ENCODE measurements around the gene BDKRB2.

Gene BDKRB2

DNA sequence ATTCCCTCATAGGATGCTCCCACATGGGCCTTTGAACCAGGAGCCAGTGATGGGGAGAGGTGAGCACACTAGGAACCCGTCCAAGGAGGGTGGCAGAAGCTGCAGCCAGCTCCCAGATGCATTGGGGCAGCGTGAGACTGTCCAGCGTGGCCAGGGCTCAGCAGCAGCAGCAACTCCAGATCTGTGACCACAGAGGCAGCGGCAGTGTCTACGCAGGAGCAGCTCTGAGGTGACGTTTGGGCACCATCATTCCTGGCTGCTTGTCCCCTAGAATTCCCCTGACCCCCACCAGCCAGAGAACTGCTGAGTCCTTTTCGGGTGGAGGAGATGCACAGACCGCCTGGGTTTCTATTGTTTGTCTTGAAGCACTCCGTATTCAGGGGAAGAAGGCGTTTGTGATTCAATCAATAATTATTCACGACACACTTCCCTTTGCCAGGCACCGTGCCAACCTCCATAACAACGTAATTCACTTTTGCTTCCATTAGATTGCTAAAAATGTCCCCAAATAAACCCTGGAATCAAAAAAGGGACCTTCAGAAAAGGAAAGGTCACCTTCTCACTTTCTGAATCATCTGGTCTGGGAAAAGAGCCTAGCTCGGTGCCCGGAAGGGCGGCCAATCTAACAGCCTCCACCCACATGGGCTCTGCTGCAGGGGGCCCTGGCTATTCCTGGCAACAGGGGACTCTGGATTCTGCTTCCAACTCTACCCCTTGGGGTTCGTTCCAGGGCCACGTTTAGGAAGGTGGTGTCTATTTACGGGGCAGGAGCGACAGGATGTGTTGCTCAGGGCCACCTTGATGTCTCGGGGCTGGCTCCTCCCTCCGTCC, 11.4 kb upstream of the BDKRB2 start:
- TF ChIP-seq POLR2A (IDR thresholded peaks at IDR 0.05; ENCODE audit: low read depth, low read length) (no peak), TAF1 (IDR thresholded peaks at IDR 0.05; ENCODE audit: borderline replicate concordance, low read depth, low read length) (no peak), POLR2AphosphoS5 (IDR thresholded peaks at IDR 0.05; ENCODE audit: low read depth, low read length) (no peak)
- DNase-seq (ENCODE audit: insufficient read length) = no peak
- no peak for FAIRE-seq

DNA sequence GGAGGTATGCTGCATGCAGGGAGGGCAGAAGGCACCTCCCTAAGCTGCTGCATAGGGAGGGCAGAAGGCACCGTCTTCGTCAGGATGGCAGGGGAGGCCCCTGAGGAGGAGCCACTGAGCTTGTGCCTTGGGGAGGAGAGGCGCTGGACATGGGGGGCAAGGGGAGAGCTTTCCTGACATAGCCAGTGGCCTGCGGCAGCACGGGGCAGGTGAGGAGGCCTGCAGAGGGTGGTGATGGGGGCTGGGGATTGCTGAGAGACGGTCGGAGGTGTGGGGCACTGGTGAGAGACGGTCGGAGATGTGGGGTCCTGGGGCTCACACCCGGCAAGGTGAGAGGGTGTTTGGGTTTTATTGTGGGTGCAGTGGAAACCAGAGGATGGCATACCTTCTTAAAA, 10.4 kb upstream of the BDKRB2 start:
- FAIRE-seq (no peak), DNase-seq (ENCODE audit: insufficient read length) (no peak)
- TF ChIP-seq TAF1 (IDR thresholded peaks at IDR 0.05; ENCODE audit: borderline replicate concordance, low read depth, low read length) = no peak
- TF ChIP-seq POLR2A (IDR thresholded peaks at IDR 0.05; ENCODE audit: low read depth, low read length) = no peak
- no peak for TF ChIP-seq POLR2AphosphoS5 (IDR thresholded peaks at IDR 0.05; ENCODE audit: low read depth, low read length)

DNA sequence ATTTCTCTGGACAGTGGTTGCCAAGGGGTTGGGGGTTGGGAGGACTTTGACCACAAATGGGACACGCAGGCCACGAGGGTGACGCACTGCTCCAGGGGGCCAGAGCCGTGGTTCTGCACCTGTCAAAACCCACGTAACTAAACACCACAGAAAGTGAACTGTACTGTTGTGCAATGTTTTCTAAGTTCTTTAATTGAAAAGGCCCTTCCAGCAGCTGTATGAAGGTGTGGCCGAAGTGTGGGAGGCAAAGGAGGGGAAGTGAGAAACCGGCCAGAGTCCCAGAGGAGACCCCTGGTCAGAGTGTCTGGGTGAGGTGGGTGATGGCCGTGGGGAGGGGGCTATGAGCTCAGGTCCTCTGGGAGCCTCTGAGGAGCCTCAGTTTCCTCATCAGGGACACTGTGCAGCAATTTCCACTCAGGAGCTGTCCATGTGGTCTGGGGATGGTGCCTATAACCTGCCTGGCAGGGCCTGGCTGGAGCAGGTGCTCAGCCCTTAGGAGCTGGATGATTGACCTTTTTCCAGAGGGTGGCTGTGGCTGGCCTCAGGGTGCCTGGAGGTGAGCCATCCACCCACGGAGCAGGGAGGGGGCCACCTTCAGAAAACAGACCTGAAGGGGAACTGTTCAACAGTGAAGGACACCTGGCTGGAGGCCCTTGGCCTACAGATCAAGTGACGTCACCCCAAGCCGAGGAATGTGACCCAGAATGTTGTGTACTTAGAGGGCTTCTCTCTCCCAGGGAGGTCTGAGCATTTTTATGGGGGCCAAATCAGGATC, 9.8 kb upstream of the BDKRB2 start:
- DNase-seq (ENCODE audit: insufficient read length) (no peak), FAIRE-seq (no peak)
- TF ChIP-seq TAF1 (IDR thresholded peaks at IDR 0.05; ENCODE audit: borderline replicate concordance, low read depth, low read length) (no peak), POLR2AphosphoS5 (IDR thresholded peaks at IDR 0.05; ENCODE audit: low read depth, low read length) (no peak), POLR2A (IDR thresholded peaks at IDR 0.05; ENCODE audit: low read depth, low read length) (no peak)

DNA sequence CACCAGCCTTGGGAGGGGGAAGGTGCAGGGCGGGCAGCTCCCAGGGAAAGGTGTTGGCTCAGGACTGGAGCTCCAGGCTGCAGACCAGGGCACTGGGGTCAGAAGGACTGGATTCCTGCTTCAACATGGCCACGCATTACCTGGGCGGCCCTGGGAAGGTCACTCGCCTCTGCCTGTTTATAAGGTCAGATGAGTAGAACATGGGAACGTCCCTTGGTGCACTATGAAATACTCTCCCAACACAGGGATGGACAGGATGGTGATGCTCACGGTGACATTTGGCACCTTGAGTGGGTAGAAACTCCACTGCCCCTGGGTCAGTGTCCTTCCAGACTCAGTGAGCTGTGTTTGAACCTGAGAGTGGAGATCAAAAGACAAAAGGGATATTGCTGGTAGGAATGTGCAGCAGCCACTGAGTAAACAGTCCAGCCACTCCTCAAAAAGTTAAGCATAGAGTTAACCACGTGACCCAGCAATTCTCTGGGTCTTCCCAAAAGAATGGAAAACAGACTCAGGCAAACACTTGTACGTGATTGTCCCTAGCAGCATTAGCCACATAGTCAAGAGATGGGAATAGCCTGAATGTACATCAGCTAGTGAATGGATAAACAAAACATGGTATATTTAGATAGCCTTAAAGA, 9.1 kb upstream of the BDKRB2 start:
- TF ChIP-seq POLR2AphosphoS5 (IDR thresholded peaks at IDR 0.05; ENCODE audit: low read depth, low read length) = no peak
- TF ChIP-seq TAF1 (IDR thresholded peaks at IDR 0.05; ENCODE audit: borderline replicate concordance, low read depth, low read length) = no peak
- TF ChIP-seq POLR2A (IDR thresholded peaks at IDR 0.05; ENCODE audit: low read depth, low read length) = no peak
- FAIRE-seq (no peak), DNase-seq (ENCODE audit: insufficient read length) (no peak)

DNA sequence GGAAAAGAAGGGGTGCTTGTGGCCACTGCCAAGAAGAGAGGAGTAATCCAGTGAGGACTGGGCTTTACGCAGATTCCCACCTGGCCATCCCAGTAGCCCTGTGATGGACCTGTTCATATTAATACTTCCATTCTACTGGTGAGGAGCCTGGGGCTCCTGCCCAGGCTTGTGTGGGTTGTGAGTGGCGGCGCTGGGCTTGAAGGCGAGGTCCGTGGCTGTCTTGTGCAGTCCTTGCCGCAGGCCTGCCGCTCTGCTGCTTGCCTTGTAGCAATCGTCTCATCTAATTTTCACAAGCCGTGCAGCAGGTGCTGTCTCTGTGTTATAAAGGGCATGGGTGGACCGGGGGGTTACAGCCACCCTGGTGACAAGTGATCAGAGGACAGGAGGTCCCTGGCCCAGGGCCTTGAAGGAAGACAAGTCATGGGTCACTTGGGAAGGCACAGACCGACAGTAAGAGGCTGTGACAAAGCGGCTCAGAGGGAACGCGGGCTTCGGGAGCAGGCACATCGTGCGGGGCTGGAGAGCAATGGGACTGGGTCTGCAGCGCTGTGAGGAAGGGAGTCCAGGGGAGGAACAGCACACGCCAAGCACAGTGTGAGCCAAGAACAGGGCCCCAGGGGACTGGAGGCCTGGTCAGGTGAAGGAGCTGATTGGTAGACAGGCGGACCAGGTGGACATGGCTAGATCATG, 7.3 kb upstream of the BDKRB2 start:
- TF ChIP-seq TAF1 (IDR thresholded peaks at IDR 0.05; ENCODE audit: borderline replicate concordance, low read depth, low read length) = no peak
- no peak for TF ChIP-seq POLR2A (IDR thresholded peaks at IDR 0.05; ENCODE audit: low read depth, low read length)
- FAIRE-seq (no peak), DNase-seq (ENCODE audit: insufficient read length) (no peak)

DNA sequence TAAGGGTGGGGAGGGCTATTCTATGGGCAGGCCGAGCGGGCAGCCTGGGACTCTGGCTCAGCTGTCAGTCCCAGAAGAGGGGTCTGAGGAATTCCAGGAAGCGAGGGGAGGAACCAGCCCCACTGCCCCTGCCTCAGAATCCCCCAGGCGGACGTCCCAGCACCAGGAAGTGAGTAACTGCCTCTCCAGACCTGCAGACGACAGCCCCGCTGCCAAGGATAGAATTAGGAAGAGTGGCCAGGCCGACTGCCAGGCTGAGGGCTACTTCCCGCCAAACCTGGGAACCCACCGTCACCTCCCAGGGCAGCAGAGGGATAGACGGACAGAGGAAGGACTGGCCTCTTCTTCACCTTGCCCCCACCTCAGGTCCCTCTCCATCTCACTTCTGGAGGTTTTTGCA, 6.7 kb upstream of the BDKRB2 start:
- no peak for DNase-seq (ENCODE audit: insufficient read length)
- TF ChIP-seq POLR2AphosphoS5 (IDR thresholded peaks at IDR 0.05; ENCODE audit: low read depth, low read length) (no peak), POLR2A (IDR thresholded peaks at IDR 0.05; ENCODE audit: low read depth, low read length) (no peak), TAF1 (IDR thresholded peaks at IDR 0.05; ENCODE audit: borderline replicate concordance, low read depth, low read length) (no peak)
- no peak for FAIRE-seq

DNA sequence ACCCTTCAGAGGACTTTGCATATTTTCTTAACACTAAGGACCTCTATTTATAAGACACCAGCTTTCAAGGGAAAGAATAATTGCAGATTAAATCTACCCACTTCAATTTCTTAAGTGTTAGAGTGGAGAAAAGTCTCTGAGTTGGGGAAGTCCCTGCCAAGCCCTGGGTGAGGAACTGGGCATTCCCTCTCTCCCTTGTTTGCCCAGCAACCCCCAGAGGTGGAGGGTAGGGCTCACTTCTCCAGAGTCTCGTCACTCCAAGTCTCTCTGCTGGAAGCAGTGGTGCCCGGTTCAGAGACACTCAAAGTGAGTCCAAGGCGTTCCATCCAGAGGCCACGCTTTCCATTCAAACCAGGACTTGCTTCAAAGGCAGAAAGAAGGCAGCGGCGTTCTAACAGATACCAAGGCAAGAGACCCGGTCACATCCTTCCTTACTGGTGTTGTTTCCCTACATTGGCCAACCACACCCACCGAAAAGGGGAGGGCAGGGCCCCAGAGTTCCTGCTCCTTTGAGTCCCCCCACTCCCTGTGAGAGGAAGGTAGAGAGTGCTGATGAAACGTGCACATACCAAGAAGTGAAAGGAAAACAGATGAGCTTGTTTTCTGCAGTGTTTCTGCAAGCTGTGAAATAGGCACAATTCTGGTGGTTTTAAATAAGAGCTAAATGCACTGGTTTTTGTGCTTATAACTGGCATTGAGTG, 6.1 kb upstream of the BDKRB2 start:
- no peak for DNase-seq (ENCODE audit: insufficient read length)
- FAIRE-seq = no peak
- no peak for TF ChIP-seq POLR2AphosphoS5 (IDR thresholded peaks at IDR 0.05; ENCODE audit: low read depth, low read length)

DNA sequence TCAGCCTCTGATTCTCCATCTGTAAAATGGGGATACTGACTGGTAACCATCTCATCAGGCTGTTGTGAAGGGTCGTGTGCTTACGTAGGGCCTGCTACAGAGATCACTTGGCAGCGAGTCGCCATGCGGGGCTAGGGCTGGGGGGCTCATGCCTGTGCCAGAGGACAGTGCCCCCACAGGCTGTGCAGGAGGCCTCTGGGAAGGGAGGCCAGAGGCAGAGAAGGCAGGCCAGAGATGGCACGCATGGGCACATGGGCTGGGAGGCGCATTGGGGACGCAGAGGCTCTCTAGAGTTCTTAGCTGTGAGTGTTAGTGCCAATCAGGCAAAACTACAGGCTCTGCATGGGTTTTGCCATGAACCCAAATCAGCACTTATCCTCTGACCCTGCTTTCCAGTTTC, 3.5 kb upstream of the BDKRB2 start:
- no peak for DNase-seq (ENCODE audit: insufficient read length)
- FAIRE-seq = no peak
- TF ChIP-seq POLR2AphosphoS5 (IDR thresholded peaks at IDR 0.05; ENCODE audit: low read depth, low read length) (no peak), POLR2A (IDR thresholded peaks at IDR 0.05; ENCODE audit: low read depth, low read length) (no peak), TAF1 (IDR thresholded peaks at IDR 0.05; ENCODE audit: borderline replicate concordance, low read depth, low read length) (no peak)

DNA sequence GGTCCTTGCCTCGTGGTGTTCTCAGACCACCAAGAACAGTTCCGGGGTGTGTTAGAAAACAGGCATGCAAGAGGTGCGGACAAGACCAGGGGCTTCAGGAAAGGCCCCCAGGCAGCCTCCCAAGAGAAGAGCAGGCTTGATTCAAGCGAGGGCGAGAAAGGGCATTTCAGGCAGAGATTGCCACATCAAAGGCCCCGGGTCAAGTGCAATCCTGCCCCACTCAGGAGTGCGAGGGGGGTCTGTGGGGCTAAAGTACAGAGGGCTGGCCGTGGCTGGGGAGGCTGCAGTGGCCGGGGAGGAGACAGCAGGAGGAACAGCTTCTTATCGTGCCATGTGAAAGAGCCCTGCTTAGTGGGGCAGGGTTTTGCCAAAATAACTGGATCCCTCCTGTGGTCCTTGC, 2.7 kb upstream of the BDKRB2 start:
- TF ChIP-seq POLR2A (IDR thresholded peaks at IDR 0.05; ENCODE audit: low read depth, low read length) (no peak), TAF1 (IDR thresholded peaks at IDR 0.05; ENCODE audit: borderline replicate concordance, low read depth, low read length) (no peak), POLR2AphosphoS5 (IDR thresholded peaks at IDR 0.05; ENCODE audit: low read depth, low read length) (no peak)
- DNase-seq (ENCODE audit: insufficient read length) (no peak), FAIRE-seq (no peak)

DNA sequence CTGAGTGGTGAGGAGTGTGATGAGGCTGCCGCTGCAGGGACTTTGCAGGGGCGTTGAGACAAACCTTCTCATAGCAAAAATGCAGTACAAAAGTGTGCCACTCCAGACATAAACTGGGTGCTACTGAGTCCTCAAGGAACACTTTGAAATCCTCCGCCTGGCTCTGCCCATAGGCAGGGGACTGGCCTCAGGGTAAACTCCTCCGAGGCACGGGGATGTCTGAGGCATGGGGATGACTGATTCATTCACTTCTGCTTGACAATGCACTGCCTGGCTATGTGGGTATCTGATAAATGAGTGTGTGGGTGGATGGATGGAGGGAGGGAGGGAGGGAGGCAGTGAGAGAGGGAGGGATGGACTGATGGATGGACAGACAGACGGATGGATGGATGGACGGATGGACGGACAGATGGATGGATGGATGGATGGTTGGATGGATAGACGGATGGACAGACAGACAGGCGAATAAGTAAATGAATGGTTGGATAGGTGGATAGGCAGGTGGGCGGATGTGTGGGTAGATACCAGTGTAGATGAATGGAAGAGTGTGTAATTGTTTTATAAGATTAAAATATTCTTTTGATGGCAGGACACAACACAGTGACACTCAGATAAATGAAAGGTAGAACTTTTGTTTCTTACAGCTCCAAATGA, 2.1 kb upstream of the BDKRB2 start:
- no peak for DNase-seq (ENCODE audit: insufficient read length)
- FAIRE-seq = no peak
- no peak for TF ChIP-seq TAF1 (IDR thresholded peaks at IDR 0.05; ENCODE audit: borderline replicate concordance, low read depth, low read length)
- no peak for TF ChIP-seq POLR2A (IDR thresholded peaks at IDR 0.05; ENCODE audit: low read depth, low read length)
- no peak for TF ChIP-seq POLR2AphosphoS5 (IDR thresholded peaks at IDR 0.05; ENCODE audit: low read depth, low read length)

Measured in GM12892 (cell line).